CMK (cell line): ENCODE data around the gene DGKI.

Experiments used
- DNase-seq: peaks from one replicate; pipeline ENCODE4 v3.0.0-alpha.2; 2010; ENCODE audit warnings: low read depth

Gene DGKI

GRCh38 chr7:137652721-137653120 is 194.1 kb downstream of the DGKI start:
- DNase-seq: no peak

- no peak for DNase-seq
These were observed 198.7 kb downstream of the DGKI start for GRCh38 chr7:137647905-137648565.

- no peak for DNase-seq
These were observed 204.3 kb downstream of the DGKI start for GRCh38 chr7:137642472-137642871.

GRCh38 chr7:137642031-137642430 is 204.7 kb downstream of the DGKI start:
- DNase-seq: no peak

- no peak for DNase-seq
These were observed 210.4 kb downstream of the DGKI start for GRCh38 chr7:137636376-137636775.

GRCh38 chr7:137635874-137636273 is 210.9 kb downstream of the DGKI start:
- DNase-seq: no peak

GRCh38 chr7:137635132-137635531 is 211.6 kb downstream of the DGKI start:
- no peak for DNase-seq

- DNase-seq: no peak
These were observed 212.4 kb downstream of the DGKI start for GRCh38 chr7:137634356-137634755.

GRCh38 chr7:137633133-137633532 is 213.6 kb downstream of the DGKI start:
- no peak for DNase-seq

- DNase-seq: no peak
These were observed 218.6 kb downstream of the DGKI start for GRCh38 chr7:137628216-137628615.

GRCh38 chr7:137626469-137627067 is 220.2 kb downstream of the DGKI start:
- no peak for DNase-seq

- DNase-seq: no peak
These were observed 221.6 kb downstream of the DGKI start for GRCh38 chr7:137625197-137625596.

- DNase-seq: no peak
These were observed 227.6 kb downstream of the DGKI start for GRCh38 chr7:137619181-137619580.

GRCh38 chr7:137618748-137619147 is 228.0 kb downstream of the DGKI start:
- no peak for DNase-seq

GRCh38 chr7:137613006-137613525 is 233.7 kb downstream of the DGKI start:
- DNase-seq: no peak

- DNase-seq: no peak
These were observed 235.2 kb downstream of the DGKI start for GRCh38 chr7:137611606-137612005.

- no peak for DNase-seq
These were observed 237.3 kb downstream of the DGKI start for GRCh38 chr7:137609500-137609899.

- DNase-seq: no peak
These were observed 240.6 kb downstream of the DGKI start for GRCh38 chr7:137606061-137606674.

- DNase-seq: no peak
These were observed 243.7 kb downstream of the DGKI start for GRCh38 chr7:137603043-137603442.

- DNase-seq: no peak
These were observed 245.1 kb downstream of the DGKI start for GRCh38 chr7:137601642-137602041.

- DNase-seq: no peak
These were observed 248.9 kb downstream of the DGKI start for GRCh38 chr7:137597856-137598255.

- no peak for DNase-seq
These were observed 253.6 kb downstream of the DGKI start for GRCh38 chr7:137593115-137593711.
